ENCODE results near the gene MMP17.
"Not testable (repeated sequence)": the region's sequence is repeated elsewhere in the genome, so short reads cannot be mapped to it uniquely, and the experiment has no call there.

The MMP17 gene

DNA sequence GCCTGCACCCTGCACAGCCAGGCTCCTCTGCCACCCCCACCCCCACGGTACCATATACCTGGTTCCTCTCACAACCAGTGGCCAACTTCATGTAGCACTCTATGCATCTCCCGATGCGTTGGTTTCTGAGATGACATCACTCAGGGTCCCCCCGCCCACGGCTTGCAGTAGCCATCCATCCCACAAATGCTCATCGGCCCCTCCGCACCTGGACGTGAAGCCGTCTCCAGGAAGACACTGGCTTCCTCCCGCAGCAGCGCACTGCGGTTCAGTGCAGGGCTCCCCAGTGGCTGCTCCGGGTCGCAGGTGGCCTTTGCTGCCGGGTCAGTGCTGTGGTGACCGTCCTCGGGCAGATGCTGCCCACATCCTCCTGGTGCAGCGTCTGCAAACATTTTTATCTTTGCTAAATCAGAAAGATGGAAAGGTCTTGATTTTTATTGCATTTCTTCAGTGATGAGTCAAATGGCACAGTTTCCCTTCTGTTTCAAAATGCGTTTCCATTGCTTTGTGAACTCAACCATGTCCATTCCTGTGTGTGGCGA, 27.5 kb upstream of the MMP17 start:
- DNase-seq = no peak

DNA sequence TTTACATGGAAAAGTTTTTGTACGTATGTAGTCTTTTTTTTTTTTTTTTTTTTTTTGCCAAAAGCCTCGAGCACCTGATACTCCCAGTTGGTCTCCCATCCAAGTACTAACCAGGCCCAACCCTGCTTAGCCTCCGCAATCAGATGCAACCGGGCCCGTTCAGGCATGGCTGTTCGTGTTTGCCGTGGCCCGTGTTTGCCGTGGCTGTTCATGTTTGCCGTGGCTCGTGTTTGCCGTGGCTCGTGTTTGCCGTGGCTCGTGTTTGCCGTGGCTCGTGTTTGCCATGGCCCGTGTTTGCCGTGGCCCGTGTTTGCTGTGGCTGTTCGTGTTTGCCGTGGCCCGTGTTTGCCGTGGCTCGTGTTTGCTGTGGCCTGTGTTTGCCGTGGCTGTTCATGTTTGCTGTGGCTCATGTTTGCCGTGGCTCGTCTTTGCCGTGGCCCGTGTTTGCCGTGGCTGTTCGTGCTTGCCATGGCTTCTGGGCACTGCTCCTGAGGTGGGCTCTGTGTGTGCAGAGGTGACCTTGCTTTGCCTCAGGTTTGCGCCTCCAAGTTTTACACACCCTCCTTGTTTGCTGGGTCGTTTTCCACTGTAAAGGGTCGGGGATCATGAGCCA, 26.8 kb upstream of the MMP17 start:
- DNase-seq = no peak

DNA sequence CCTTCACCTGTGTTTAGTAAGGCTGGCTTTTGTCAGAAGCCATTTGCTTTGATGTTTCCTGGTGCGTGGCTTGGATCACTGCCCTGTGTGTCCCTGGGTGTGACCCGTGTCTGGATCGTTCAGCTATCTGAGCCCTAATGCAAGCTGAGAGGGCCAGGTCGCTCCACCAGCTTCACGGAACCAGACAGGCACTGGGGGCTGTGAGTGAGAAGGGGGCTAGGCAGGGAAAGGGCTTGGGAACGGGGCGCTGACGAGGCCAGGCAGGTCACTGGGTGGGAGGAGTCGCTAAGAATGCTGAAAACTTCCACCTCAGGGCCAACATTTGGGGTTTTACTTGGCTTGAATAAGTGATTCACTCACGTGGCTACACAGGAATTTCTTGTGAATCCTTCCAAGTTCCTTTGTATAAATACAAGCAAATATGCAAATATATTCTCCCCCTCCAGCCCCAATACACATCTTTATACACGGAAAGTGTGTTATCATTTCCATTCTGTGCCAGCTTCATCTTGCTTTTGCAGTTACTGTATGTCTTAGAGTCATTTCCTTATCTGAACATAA, 24.2 kb upstream of the MMP17 start:
- DNase-seq = no peak

DNA sequence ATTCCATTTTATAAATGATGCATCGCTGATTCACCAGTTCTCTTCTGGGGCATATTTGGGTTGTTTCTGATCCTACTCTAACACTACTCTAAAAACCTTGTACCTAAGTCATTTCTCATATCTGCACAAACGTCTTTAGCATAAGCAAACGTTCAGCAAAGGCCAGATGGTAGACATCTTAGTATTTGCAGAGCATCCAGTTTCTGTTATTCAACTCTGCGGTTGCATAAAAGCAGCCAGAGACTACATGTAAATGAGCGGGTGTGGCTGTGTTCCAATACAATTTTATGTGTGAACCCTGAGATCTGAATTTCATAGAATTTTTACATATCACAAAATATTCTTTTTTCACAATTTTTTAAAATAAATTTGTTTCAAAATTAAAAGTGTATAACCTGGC, 22.8 kb upstream of the MMP17 start:
- DNase-seq = peak; percentile 51 to 60

DNA sequence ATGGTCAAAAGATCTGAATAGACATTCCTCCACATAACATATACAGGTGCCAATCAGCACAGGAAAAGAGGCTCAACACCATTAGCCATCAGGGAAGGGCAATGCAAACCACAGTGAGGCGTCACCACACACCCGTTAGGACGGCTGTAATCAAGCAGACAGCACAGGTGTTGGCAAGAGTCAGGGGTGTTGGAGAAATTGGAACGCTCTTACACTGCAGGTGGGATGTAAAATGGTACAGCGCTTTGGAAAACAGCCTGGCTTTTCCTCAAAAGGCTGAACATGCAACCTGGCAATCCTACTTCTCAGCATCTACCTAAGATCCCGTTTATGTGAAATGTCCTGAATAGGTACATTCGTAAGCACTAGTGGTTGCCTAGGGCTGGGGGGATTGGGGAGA, 21.5 kb upstream of the MMP17 start:
- no peak for DNase-seq

DNA sequence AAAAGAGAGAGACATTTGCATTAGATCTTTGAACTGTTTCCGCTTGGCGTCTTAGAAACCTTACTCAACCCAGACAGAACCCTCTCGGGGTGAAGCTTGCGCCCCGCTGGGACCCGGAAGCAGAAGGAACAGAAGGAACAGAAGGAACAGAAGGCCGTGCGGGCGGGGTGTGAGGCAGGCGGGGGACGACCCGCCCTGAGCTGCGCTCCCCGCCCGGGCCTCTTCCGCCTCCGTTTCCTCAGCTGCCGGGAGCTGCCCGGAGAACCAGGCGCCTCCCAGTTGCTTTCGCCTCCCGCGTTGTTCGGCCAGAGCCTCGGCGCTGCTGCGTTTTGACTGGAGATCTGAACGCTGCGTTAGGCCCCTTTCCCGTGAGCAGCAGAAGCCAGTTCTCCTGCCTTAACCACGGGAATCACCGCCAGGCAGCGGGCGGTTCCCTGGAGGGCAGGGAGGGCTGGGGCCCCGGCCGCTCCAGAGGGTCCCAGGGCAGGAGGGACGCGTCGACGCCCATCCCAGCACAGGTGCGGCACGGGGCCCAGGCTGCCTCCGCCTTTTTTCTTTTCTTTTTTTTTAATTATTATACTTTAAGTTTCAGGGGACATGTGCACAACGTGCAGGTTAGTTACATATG, 19.3 kb upstream of the MMP17 start:
- peak in 1 of 2 experiments; percentile 77 for DNase-seq

DNA sequence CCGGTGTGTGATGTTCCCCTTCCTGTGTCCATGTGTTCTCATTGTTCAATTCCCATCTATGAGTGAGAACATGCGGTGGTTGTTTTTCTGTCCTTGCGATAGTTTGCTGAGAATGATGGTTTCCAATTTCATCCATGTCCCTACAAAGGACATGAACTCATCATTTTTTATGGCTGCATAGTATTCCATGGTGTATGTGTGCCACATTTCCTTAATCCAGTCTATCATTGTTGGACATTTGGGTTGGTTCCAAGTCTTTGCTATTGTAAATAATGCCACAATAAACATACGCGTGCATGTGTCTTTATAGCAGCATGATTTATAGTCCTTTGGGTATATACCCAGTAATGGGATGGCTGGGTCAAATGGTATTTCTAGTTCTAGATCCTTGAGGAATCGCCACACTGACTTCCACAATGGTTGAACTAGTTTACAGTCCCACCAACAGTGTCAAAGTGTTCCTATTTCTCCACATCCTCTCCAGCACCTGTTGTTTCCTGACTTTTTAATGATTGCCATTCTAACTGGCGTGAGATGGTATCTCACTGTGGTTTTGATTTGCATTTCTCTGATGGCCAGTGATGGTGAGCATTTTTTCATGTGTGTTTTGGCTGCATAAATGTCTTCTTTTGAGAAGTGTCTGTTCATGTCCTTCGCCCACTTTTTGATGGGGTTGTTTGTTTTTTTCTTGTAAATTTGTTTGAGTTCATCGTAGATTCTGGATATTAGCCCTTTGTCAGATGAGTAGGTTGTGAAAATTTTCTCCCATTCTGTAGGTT, 18.5 kb upstream of the MMP17 start:
- not testable (repeated sequence) for DNase-seq

DNA sequence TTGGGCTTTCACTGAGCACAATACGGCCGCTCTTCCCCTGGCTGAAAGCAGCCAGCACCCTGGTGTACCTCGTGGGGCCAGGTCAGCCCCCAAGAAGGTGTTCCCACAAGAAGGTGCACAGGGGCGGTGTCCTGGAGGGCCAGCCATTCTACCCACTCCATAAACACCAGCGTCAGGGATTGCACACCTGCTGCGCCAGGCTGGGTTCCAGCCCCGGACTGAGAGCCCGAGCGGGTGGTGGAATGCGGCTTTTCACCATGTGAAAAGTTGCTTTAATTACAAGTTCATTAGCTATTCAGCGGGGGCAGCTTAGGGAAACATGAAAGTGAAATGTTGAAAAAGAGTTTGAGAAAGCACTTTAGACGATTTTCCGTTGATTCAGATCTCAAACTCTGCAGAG, 17.5 kb upstream of the MMP17 start:
- no peak for DNase-seq

DNA sequence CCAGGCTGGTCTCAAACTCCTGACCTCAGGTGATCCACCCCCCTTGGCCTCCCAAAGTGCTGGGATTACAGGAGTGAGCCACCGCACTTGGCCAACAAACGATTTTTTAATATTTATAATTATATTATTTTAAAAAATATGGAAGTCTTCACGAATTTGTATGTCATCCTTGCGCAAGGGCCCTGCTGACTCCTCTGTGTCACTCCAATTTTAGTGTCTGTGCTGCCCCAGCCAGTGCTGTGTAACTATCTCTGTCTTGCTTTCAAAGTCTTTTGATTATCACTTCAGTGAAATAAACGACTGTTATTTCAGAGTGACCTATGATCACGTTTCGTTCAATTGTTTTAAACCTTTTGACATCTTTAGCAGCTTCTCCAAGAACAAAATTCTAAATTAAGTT, 13.1 kb upstream of the MMP17 start:
- no peak for DNase-seq

DNA sequence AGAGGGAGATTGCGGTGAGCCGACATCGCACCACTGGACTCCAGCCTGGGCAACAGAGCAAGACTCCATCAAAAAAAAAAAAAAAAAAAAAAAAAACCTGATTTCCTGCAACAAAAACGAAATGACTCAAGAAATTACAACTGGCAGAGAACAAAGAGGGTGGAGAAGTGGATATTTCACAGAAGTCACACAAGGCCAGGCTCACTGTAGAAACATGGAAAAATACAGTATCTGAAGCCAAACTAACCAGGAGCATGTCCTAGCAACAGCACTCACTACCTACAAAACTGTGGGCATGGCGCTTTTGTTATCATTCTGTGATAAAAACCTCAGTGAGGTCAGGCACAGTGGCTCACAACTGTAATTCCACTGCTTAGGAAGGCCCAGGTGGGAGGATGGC, 11.7 kb upstream of the MMP17 start:
- DNase-seq = no peak

DNA sequence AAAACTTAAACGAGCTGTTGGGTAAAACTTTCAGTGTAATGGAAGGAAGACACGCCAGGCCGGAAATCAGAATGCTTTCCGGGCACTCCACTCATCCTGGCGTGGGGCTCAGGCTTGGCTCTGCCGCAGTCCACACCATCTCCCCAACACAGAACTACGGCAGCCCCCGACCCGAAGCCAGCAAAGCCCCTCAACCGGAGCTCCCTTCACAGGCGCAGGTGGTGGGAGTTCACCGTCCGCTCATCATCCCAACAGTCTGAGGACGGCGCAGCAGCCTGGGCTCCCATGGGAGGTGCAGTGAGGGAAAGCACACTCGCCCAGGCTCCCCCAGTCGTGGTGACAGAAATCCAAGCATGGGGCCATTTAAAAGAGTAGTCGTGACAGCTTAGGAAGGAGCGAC, 11.0 kb upstream of the MMP17 start:
- DNase-seq = no peak

DNA sequence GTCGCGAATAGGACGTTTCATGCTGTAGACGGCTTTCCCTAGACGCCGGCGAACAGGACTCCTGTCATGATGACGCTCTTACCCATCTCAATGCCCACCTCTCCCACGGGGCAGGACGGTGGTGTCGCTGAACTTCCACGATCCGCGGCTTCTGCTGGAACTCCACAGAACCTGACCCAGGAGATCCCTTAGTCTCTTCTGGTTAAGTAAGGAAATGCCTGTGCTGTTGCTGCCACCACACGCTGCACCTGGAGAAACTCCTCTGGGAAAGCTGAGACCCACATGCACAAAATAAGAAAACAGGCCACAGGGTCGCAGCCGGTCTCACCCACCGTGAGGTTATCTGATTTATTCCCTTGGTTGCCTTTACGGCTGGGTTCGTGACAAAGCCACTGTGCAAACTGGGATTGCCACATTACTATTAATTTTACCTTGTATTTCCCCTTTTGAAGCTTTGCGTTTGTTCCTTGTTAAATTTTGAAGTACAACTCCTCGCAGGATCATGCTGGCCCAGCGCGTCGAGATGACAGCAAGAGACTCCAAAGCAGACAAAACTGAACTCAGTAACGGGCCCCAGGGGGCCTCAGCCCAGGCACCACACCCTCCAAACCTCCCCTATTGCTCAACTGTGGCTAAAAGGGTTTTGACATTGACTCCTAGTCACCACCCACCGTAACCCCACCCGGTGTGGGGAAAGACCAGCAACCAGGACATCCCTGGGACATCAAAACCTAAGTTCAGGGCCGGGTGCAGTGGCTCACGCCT, 9.2 kb upstream of the MMP17 start:
- DNase-seq = no peak

DNA sequence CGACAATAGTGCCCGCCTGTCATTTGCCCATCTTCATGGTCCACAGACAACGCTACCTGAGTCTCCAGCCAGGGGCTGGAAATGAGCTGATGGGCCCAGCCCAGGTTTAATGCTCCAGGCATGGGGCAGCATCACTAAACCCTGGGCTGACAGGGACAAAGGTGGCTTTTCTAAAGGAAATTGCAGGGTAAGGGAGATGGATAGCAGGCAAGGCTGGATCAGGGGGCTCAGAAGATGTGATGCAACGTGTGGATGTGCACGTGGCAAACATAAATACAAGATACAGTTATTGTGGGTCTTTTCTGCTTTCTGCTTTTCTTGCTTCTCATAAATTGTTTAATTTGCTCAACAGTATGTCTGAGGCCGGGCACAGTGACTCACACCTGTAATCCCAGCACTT, 3.7 kb upstream of the MMP17 start:
- DNase-seq = no peak

DNA sequence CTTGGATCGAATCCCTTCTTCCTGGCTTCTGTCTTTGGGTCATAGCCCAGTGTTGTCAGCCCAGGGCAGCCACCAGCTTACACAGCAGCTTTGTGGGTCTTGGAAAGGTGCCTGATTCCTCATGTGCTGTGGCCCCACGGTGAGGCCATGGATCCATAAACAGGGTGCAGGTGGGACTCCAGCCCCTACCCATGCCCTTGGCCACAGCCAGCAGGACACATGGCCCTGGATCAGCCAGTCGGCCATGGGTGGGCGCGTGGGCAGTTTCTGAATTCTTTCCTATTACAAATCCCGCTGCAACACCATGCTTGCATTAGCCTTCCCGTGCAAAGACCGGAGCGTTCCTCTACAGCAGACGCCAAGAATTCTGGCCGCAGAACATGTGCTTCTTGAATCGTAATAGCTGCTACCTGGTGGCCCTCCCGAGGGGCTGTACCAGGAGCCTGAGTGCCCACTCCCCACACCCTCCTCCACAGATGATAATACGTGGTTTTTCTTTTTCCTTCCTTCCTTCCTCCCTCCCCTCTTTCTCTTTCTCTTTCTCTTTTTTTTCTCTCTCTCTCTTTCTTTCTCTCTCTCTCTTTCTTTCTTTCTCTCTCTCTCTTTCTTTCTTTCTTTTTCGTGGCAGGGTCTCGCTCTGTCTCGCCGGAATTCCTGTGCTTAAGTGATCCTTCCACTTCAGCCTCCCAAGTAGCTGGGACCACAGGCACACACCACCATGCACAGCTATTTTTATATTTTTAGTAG, 2.9 kb upstream of the MMP17 start:
- DNase-seq = no peak

DNA sequence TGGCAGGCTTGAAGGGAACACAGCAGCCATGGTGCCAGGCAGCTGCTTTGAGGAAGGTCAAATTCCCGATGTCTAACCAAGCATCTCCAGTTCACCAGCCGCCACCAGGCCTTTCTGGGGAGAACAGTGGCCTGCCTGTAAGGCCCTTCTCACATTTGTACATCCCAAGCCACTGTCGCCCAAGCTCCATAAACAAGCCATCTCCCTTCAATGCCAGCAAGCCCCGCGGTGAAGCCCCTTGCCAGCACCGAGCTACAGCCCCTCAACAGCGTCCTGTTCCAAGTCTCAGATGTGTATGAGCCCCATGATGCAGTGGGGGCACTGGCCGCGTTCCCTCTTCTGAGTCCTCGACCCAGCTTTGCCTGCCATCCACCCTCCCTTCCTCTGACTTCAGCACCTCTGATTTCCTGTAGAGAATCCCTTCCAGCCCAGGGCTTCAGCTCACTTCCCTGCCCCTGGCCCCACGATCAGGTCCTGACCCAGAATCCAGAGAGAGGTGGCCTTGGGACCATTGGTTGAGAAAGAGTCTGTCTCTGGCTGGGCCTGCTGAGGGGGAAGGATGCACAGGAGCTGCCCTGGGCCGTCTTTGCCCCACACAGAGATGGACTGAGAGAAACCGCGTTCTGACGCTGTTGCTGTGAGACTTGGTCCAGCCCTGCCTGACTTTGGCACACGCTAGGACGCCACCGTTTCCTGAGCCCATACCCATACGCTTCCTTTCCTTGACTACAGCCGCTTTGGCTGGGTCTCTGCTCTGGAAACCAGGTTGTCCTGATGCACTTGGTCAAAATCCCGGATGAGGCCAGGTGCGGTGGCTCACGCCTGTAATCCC, 1.9 kb upstream of the MMP17 start:
- DNase-seq = no peak

DNA sequence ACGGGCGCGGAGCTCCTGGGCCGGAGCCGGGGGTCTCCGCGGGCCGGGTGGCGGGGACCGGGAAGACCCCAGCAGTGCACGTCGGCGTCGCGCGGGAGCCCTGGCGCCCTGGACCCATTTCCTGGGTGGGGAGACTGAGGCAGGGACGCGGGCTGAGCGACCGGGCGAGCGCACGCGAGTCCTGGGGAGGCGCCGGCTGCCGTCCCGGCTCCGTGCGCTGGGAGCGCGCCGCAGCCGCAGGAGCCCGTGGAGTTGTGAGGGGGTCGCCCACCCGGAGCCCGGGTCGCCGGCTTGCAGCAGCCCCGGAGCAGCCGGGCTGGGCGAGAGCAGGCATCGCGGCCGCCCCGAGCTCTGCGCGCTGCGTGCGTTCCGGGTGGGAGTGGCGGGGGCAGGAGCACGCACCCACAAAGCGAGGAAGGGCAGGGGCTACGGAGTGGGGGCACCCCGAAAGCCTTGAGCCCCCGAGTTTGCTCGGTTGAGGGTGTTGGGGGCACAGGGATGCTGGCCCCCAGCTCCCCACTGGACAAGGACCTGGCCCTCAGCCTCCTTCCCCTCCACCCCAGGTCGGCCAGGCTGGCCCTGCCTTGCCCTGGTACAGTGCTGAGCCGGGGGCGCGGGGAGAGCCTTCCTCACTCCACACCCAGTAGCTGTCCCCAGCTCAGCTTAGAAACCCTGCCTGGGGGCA, 620 bp downstream of the MMP17 start:
- peak in 1 of 2 experiments; percentile 77 for DNase-seq

DNA sequence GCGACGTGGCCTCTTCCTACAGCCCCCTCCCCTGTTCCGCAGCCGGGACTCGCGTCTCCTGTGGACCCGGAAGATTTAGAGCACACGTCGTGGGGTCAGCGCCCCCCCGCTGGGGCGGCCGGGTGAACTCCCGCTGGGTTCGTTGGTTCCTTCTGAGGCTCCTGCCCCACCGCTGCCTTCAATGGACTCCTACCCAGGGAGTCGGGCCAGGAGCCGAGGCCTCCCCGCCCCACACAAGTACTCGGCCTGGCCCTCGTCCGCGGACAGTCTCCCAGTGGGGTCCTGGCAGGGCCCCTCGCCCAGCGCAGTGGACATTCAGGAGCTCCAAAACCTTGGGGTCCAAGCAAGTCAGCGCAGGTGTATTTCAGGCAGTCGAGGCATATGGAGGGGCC, 1.2 kb downstream of the MMP17 start:
- DNase-seq = peak in 1 of 2 experiments; percentile 77

DNA sequence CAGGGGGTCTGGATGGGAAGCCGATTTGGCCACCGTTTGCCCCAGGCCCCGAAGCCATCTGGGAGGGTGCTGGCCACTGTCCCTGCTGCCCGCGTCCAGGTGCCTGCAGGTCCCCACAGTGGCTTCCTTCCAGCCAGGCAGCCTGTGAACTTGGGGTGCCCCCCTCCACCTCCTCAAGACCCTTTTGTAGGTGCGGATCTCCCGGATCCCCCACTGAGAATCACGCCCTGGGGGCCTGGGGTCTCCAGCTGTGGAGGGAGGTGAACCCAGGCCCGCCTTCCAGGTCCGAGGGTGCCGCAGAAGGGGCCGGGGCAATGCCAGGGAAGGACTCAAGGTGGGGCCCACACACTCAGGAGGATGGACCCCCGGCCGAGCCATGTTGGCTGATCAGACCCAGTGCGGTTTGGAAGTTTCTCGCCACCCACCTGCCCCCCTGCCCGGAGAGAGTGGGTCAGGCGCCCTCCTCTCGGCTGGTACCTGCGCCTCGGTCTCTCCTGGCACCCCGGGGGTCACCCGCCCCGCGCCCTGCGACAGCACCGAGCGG, 1.7 kb downstream of the MMP17 start:
- DNase-seq = peak in 1 of 2 experiments; percentile 71

DNA sequence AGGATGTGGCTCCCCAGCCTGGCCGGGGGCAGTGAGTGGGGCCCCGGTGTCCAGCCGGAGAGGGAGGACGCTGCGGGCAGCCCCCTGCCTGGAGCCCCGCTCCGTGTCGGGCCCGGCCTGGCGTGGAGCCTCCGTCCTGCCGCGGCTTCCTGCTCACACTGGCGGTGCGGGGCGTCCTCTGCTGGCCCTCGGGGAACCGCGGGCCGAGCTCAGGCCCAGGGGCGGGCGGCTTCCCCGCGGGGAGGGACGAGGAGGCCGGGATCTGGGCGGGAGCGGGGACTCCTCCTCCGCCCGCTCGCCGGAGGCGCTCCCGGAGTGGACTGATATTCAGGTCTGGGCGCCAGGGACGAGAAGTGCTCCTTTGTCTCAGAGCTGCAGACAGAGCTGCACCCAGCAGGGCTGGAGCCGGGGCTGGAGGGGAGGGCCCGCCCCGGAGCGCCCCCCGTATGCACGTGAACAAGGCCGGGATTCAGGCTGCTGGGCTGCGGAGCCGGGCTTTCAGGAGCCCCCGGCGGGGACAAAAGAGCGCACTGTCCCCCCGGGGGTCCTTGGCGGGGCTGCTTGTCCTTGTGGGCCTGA, 2.2 kb downstream of the MMP17 start:
- peak; percentile 67 to 96 for DNase-seq
